K562 (cell line): ENCODE data around the gene RIOX2. TPM values are rescaled to one million over a fixed set of nuclear protein-coding genes. Genes with fewer than 3 reads are reported as not detected.

Experiments
- ATAC-seq: fragments of 200-7000 bp; cut with Tn5 transposase; 3 replicates; pipeline ENCODE4 v1.9.1; 2020; ENCODE audit warnings: moderate library complexity
- BruUV-seq: library from RNA; stranded (reverse); fragments of 400-500 nt; replicated peaks from 2 replicates; lab custom pipeline; 2021; lab: Mats Ljungman, UMichigan
- CTCF ChIA-PET: fragments of 300-600 bp; formaldehyde crosslinking; extraction: SDS; loops from one replicate; lab custom pipeline; 2021; ENCODE audit warnings: low intra/inter-chr PET ratio; lab: Yijun Ruan, JAX
- POLR2A ChIA-PET: fragments of 300-600, 350-650 bp; sonication (Branson Sonifier 250); formaldehyde crosslinking; extraction: SDS; loops from one replicate; lab custom pipeline; 2021; ENCODE audit warnings: antibody characterized with exemption, inconsistent platforms; lab: Yijun Ruan, JAX
- DNase-seq, 4 experiments: peaks; one replicate each; pipeline versions ENCODE4 v3.0.0 to v3.0.0-alpha.2; 2011 to 2018; ENCODE audit warnings: low spot score in 3 of 4, mixed read lengths in 3 of 4; ENCODE audit errors: extremely low read depth in 1 of 4
- FAIRE-seq: peaks from 2 replicates; lab custom pipeline; 2011; peaks lifted over from hg19 to GRCh38; lab: Jason Lieb, UNC
- H2AFZ ChIP-seq: 2 replicates; pipeline ENCODE4 v1.6.0; 2011; ENCODE audit warnings: low read depth, low read length, control low read depth, inconsistent platforms
- H3K27ac ChIP-seq: fragments of 200-600 bp; 3 replicates; pipeline ENCODE4 v1.8.0; 2011; ENCODE audit warnings: low read depth, mild to moderate bottlenecking, control low read depth, inconsistent platforms, low read length, moderate library complexity, mixed read lengths; ENCODE audit errors: extremely low read depth
- H3K27me3 ChIP-seq, 2 experiments: fragments of 300-600 bp in 1 of 2; 2 replicates in 1 of 2; 3 replicates in 1 of 2; pipeline versions ENCODE4 v1.6.0 to v1.8.0; 2011; ENCODE audit warnings: inconsistent platforms in 2 of 2, low read length in 2 of 2, mild to moderate bottlenecking in 1 of 2, mixed read lengths in 1 of 2, moderate library complexity in 1 of 2; ENCODE audit not compliant: control insufficient read depth in 2 of 2, insufficient read depth in 2 of 2
- H3K36me3 ChIP-seq: fragments of 300-600 bp; 3 replicates; pipeline ENCODE4 v1.8.0; 2011; ENCODE audit warnings: mild to moderate bottlenecking, low read length, inconsistent platforms; ENCODE audit not compliant: control insufficient read depth, insufficient read depth
- H3K4me1 ChIP-seq, 2 experiments: fragments of 200-600 bp in 1 of 2; replicated peaks in 1 of 2; 2 replicates in 1 of 2; 3 replicates in 1 of 2; pipeline versions ENCODE4 v1.5.1 to v1.8.0; 2011; ENCODE audit warnings: inconsistent platforms in 2 of 2, low read length in 2 of 2, mild to moderate bottlenecking in 1 of 2, mixed read lengths in 1 of 2, moderate library complexity in 1 of 2; ENCODE audit not compliant: control insufficient read depth in 2 of 2, insufficient read depth in 2 of 2
- H3K4me2 ChIP-seq: 2 replicates; pipeline ENCODE4 v1.6.1; 2011; ENCODE audit warnings: low read length, control low read depth, inconsistent platforms, mixed read lengths; ENCODE audit not compliant: insufficient read depth
- H3K4me3 ChIP-seq: fragments of 200-600 bp; sonication (generic), shearing (Covaris generic); 2 replicates; pipeline ENCODE4 v1.5.1; 2016; ENCODE audit warnings: control low read depth, inconsistent platforms
- H3K79me2 ChIP-seq: fragments of 200-600 bp; 3 replicates; pipeline ENCODE4 v1.8.0; 2011; ENCODE audit warnings: low read length, inconsistent platforms; ENCODE audit not compliant: control insufficient read depth, insufficient read depth
- H3K9ac ChIP-seq, 2 experiments: 2 replicates each; pipeline versions ENCODE4 v1.6.0 to v1.6.1; 2011; ENCODE audit warnings: low read depth in 2 of 2, low read length in 2 of 2, control low read depth in 1 of 2, inconsistent platforms in 1 of 2, mild to moderate bottlenecking in 1 of 2, mixed read lengths in 1 of 2; ENCODE audit not compliant: insufficient read depth in 1 of 2
- H3K9me1 ChIP-seq: one replicate; pipeline ENCODE4 v1.6.0; 2011; ENCODE audit warnings: inconsistent platforms, mild to moderate bottlenecking, low read length, moderate library complexity; ENCODE audit not compliant: control insufficient read depth, insufficient read depth
- H3K9me3 ChIP-seq: replicated peaks from 2 replicates; pipeline ENCODE4 v1.5.1; 2011; ENCODE audit warnings: low read depth, low read length, inconsistent platforms; ENCODE audit not compliant: control insufficient read depth, insufficient read depth
- H4K20me1 ChIP-seq: replicated peaks from 2 replicates; pipeline ENCODE4 v1.6.1; 2011; ENCODE audit warnings: low read length, inconsistent platforms, mixed read lengths; ENCODE audit not compliant: control insufficient read depth, insufficient read depth
- FOXA1 ChIP-seq: fragments of 450-650 bp; IDR thresholded peaks from 2 replicates; pipeline ENCODE4 v1.6.1; 2016; ENCODE audit warnings: mild to moderate bottlenecking, borderline replicate concordance
- GABPB1 ChIP-seq: sonication (generic); formaldehyde crosslinking; IDR thresholded peaks from 2 replicates; pipeline ENCODE4 v1.8.0; 2022; ENCODE audit warnings: mild to moderate bottlenecking, missing genetic modification reagents
- IFI16 ChIP-seq: fragments of 250-450 bp; sonication (Bioruptor Pico); IDR thresholded peaks from 2 replicates; pipeline ENCODE4 v2.1.2; 2022; ENCODE audit warnings: mild to moderate bottlenecking, inconsistent platforms
- MIER1 ChIP-seq: fragments of 450-650 bp; IDR thresholded peaks from 2 replicates; pipeline ENCODE4 v1.6.1; 2016; ENCODE audit warnings: antibody characterized with exemption, mild to moderate bottlenecking, low read depth
- NR2C2 ChIP-seq, 2 experiments: fragments of 200-800 bp in 1 of 2; sonication (Bioruptor generic) in 1 of 2; sonication (generic) in 1 of 2; formaldehyde crosslinking in 1 of 2; IDR thresholded peaks; 2 replicates each; pipeline versions ENCODE4 v1.6.1 to v1.8.0; 2016 to 2022; ENCODE audit warnings: mild to moderate bottlenecking in 1 of 2, missing compliant biosample characterization in 1 of 2, missing genetic modification characterization in 1 of 2, missing genetic modification reagents in 1 of 2
- POLR2B ChIP-seq: fragments of 450-650 bp; IDR thresholded peaks from 2 replicates; pipeline ENCODE4 v1.6.1; 2018; ENCODE audit warnings: low read depth; ENCODE audit not compliant: partially characterized antibody
- WGBS: fragments of 100-300 bp; shearing (Covaris generic); methylation state at CpG from one replicate; pipeline ENCODE4 v1.1.6; 2016; ENCODE audit warnings: low coverage, mixed read lengths; ENCODE audit not compliant: insufficient coverage; ENCODE audit errors: missing lambda C conversion rate; 5-methylcytosine and 5-hydroxymethylcytosine counted together
- in situ Hi-C: fragments of 300-500 bp; cut with MboI; formaldehyde crosslinking; loops from 4 replicates; pipeline ENCODE4 v1.15.0; 2018; ENCODE audit warnings: inconsistent platforms, mixed read lengths
- intact Hi-C: fragments of 100-400 bp; cut with micrococcal nuclease; formaldehyde crosslinking; loops from 2 replicates; pipeline ENCODE4 v1.14.2; 2022
- polyA plus RNA-seq, 8 experiments: library from polyadenylated mRNA; depleted of rRNA in 4 of 8; stranded (reverse) in 5 of 8; unstranded in 3 of 8; fragments of >200 nt; fragmentation: Nextera tagmentation in 2 of 8; fragmentation: Illumina TruSeq in 1 of 8; extraction: Ambion mirVana in 2 of 8; extraction: Trizol in 1 of 8; gene quantifications; 2 replicates each; pipeline versions ENCODE4 v1.2.1 to v1.2.3, GENCODE V29; 2011 to 2014; ENCODE audit warnings: inconsistent platforms in 1 of 8, missing spikeins in 1 of 8
- total RNA-seq, 7 experiments: library from RNA; depleted of rRNA in 6 of 7; stranded (reverse); fragments of >200 nt in 6 of 7; fragmentation: Illumina TruSeq in 2 of 7; extraction: Trizol in 2 of 7; gene quantifications; 2 replicates each; pipeline versions ENCODE4 v1.2.1 to v1.2.3, GENCODE V29; 2011 to 2021; ENCODE audit warnings: low replicate concordance in 1 of 7
- TF ChIP-seq, protein P1 (sequence below): fragments of 450-650 bp; IDR thresholded peaks from 2 replicates; pipeline ENCODE4 v1.6.1; 2016; ENCODE audit warnings: low read depth
- TF ChIP-seq, protein P2 (sequence below): fragments of 250-450 bp; sonication (Bioruptor Pico); IDR thresholded peaks from 2 replicates; pipeline ENCODE4 v1.5.0; 2022; ENCODE audit warnings: mild to moderate bottlenecking
- TF ChIP-seq, protein P3 (sequence below): fragments of 450-650 bp; formaldehyde crosslinking; IDR thresholded peaks from 2 replicates; pipeline ENCODE4 v1.4.0; 2020; ENCODE audit warnings: mild to moderate bottlenecking, mixed read lengths

Gene RIOX2
- total and polyA plus RNA-seq, 9 of the 15 experiments (the other 6 are each of a cell fraction or from before 2014, with no cell fraction given), result 22.2 to 56.0 (median 32.6) TPM

DNA sequence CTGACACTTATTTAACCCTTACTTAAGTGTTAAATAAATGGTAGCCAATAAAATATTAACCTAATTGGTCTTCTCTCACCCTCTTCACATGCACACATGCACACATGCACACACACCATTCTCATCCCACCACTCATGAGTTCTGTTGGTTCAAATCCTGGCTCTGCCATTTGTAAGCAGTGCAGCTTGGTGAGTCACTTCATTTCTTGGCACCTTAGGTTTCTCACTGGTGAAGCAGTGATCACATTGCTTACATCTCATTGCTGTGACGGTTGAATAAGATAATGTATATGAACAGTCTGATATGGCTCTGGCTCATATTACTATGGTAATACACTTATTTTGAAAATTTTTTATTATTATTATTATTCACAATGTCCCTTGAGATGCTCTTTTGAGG, 33.8 kb downstream of the RIOX2 start:
- WGBS, result 83% methylated on average over 1 of the region's 1 CpG
- BruUV-seq, result no TSS peak
- FAIRE-seq (no peak), DNase-seq (no peak), ATAC-seq (no peak)
- H3K4me2 ChIP-seq, result no peak overlapping the region
- no peak overlapping the region for H3K9ac ChIP-seq
- peaks cover 0 to 4% of the 10 kb centered on the region in 2 experiments; a peak in 1 of 5 replicates for H3K4me1 ChIP-seq
- CTCF ChIA-PET, result no interaction called here
- in situ Hi-C loops (no loop called here), intact Hi-C loops (no loop called here)
- H3K79me2 ChIP-seq, result no peaks in the 10 kb centered on the region
- no peaks in the 10 kb centered on the region for H3K27me3 ChIP-seq
- H4K20me1 ChIP-seq, result no peaks in the 10 kb centered on the region
- H3K36me3 ChIP-seq, result peaks cover 8% of the 10 kb centered on the region; the same call in 1 of the 3 replicates
- no peak overlapping the region for H3K27ac ChIP-seq
- TF ChIP-seq, protein P1, sequence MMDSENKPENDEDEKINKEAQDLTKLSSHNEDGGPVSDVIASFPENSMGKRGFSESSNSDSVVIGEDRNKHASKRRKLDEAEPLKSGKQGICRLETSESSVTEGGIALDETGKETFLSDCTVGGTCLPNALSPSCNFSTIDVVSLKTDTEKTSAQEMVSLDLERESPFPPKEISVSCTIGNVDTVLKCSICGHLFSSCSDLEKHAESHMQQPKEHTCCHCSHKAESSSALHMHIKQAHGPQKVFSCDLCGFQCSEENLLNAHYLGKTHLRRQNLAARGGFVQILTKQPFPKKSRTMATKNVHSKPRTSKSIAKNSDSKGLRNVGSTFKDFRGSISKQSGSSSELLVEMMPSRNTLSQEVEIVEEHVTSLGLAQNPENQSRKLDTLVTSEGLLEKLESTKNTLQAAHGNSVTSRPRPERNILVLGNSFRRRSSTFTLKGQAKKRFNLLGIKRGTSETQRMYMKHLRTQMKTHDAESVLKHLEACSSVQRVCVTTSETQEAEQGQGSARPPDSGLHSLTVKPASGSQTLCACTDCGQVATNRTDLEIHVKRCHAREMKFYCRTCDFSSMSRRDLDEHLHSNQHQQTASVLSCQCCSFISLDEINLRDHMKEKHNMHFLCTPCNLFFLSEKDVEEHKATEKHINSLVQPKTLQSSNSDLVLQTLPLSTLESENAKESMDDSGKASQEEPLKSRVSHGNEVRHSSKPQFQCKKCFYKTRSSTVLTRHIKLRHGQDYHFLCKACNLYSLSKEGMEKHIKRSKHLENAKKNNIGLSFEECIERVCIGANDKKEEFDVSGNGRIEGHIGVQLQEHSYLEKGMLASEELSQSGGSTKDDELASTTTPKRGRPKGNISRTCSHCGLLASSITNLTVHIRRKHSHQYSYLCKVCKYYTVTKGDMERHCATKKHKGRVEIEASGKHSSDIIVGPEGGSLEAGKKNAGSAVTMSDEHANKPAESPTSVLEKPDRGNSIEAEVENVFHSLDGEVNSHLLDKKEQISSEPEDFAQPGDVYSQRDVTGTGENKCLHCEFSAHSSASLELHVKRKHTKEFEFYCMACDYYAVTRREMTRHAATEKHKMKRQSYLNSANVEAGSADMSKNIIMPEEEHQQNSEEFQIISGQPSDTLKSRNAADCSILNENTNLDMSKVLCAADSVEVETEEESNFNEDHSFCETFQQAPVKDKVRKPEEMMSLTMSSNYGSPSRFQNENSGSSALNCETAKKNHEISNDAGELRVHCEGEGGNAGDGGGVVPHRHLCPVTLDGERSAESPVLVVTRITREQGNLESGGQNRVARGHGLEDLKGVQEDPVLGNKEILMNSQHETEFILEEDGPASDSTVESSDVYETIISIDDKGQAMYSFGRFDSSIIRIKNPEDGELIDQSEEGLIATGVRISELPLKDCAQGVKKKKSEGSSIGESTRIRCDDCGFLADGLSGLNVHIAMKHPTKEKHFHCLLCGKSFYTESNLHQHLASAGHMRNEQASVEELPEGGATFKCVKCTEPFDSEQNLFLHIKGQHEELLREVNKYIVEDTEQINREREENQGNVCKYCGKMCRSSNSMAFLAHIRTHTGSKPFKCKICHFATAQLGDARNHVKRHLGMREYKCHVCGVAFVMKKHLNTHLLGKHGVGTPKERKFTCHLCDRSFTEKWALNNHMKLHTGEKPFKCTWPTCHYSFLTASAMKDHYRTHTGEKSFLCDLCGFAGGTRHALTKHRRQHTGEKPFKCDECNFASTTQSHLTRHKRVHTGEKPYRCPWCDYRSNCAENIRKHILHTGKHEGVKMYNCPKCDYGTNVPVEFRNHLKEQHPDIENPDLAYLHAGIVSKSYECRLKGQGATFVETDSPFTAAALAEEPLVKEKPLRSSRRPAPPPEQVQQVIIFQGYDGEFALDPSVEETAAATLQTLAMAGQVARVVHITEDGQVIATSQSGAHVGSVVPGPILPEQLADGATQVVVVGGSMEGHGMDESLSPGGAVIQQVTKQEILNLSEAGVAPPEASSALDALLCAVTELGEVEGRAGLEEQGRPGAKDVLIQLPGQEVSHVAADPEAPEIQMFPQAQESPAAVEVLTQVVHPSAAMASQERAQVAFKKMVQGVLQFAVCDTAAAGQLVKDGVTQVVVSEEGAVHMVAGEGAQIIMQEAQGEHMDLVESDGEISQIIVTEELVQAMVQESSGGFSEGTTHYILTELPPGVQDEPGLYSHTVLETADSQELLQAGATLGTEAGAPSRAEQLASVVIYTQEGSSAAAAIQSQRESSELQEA, result no peak
- TF ChIP-seq IFI16 (CRISPR knock-in tag) (no peak), FOXA1 (no peak), MIER1 (no peak), NR2C2 (CRISPR knock-in tag; IDR thresholded peaks at IDR 0.05) (no peak), NR2C2 (tag; IDR thresholded peaks at IDR 0.05) (no peak), POLR2B (no peak), GABPB1 (no peak)
- TF ChIP-seq, protein P2, sequence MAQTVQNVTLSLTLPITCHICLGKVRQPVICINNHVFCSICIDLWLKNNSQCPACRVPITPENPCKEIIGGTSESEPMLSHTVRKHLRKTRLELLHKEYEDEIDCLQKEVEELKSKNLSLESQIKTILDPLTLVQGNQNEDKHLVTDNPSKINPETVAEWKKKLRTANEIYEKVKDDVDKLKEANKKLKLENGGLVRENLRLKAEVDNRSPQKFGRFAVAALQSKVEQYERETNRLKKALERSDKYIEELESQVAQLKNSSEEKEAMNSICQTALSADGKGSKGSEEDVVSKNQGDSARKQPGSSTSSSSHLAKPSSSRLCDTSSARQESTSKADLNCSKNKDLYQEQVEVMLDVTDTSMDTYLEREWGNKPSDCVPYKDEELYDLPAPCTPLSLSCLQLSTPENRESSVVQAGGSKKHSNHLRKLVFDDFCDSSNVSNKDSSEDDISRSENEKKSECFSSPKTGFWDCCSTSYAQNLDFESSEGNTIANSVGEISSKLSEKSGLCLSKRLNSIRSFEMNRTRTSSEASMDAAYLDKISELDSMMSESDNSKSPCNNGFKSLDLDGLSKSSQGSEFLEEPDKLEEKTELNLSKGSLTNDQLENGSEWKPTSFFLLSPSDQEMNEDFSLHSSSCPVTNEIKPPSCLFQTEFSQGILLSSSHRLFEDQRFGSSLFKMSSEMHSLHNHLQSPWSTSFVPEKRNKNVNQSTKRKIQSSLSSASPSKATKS (CRISPR knock-in tag), result no peak
- TF ChIP-seq, protein P3, sequence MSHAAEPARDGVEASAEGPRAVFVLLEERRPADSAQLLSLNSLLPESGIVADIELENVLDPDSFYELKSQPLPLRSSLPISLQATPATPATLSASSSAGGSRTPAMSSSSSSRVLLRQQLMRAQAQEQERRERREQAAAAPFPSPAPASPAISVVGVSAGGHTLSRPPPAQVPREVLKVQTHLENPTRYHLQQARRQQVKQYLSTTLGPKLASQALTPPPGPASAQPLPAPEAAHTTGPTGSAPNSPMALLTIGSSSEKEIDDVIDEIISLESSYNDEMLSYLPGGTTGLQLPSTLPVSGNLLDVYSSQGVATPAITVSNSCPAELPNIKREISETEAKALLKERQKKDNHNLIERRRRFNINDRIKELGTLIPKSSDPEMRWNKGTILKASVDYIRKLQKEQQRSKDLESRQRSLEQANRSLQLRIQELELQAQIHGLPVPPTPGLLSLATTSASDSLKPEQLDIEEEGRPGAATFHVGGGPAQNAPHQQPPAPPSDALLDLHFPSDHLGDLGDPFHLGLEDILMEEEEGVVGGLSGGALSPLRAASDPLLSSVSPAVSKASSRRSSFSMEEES (CRISPR knock-in tag), result no peak
- TF ChIP-seq, all 486 proteins: peak for 0
- H3K9me1 ChIP-seq, result no peaks in the 10 kb centered on the region
- no peaks in the 10 kb centered on the region for H3K9me3 ChIP-seq
- no peak overlapping the region for H3K4me3 ChIP-seq
- POLR2A ChIA-PET, result interaction anchor here (1.8 kb wide), 1 partner anchor 27 kb away, joined by 5 read pairs; no protein-coding TSS in a partner anchor
- H2AFZ ChIP-seq, result no peak overlapping the region
